Loucy (cell line): ENCODE data around the gene FCGR2B.

Experiments
- CTCF ChIP-seq: fragments of 200-600 bp; sonication (generic); conservative IDR thresholded peaks from 2 replicates; pipeline ENCODE4 v1.5.1; 2014; ENCODE audit warnings: mild to moderate bottlenecking, antibody characterized with exemption, low read length
- EZH2phosphoT487 ChIP-seq: fragments of 200-600 bp; IDR thresholded peaks from 2 replicates; pipeline ENCODE4 v1.6.1; 2018; ENCODE audit warnings: antibody characterized with exemption, mild to moderate bottlenecking, moderate library complexity, borderline replicate concordance

- TF ChIP-seq CTCF (no peak), EZH2phosphoT487 (no peak)
Observed at GRCh38 chr1:161706482-161707347, 43.8 kb downstream of the FCGR2B start, which contains the start of gene FCRLA.
